H1 (cell line): ENCODE data around the gene SLC30A2. TPM values are rescaled to one million over a fixed set of nuclear protein-coding genes. Genes with fewer than 3 reads are reported as not detected.

ENCODE experiments used
- CTCF ChIA-PET: fragments of 300-600 bp; sonication (Branson Sonifier 250); formaldehyde crosslinking; loops from one replicate; lab custom pipeline; 2021; ENCODE audit not compliant: partially characterized antibody; lab: Charles Lee
- POLR2A ChIA-PET: fragments of 300-600 bp; sonication (Branson Sonifier 250); formaldehyde crosslinking; loops from one replicate; lab custom pipeline; 2021; ENCODE audit warnings: inconsistent platforms; ENCODE audit not compliant: partially characterized antibody; lab: Charles Lee
- DNase-seq, 2 experiments: peaks; one replicate each; pipeline versions ENCODE4 v3.0.0 to v3.0.0-alpha.2; 2010 to 2022; ENCODE audit warnings: low spot score in 2 of 2, low read depth in 1 of 2, mixed read lengths in 1 of 2
- FAIRE-seq: peaks from 2 replicates; lab custom pipeline; 2011; peaks lifted over from hg19 to GRCh38; lab: Jason Lieb, UNC
- H2AFZ ChIP-seq: 2 replicates; pipeline ENCODE4 v1.8.1; 2012; ENCODE audit warnings: low read length, inconsistent platforms
- H2AK5ac ChIP-seq: 2 replicates; pipeline ENCODE4 v1.6.1; 2013; ENCODE audit warnings: low read depth, low read length
- H2BK120ac ChIP-seq: replicated peaks from 2 replicates; pipeline ENCODE3; 2013; ENCODE audit warnings: low read depth, low read length, inconsistent platforms
- H2BK12ac ChIP-seq: 2 replicates; pipeline ENCODE4 v1.6.1; 2013; ENCODE audit warnings: low read depth, low read length
- H2BK15ac ChIP-seq: 2 replicates; pipeline ENCODE4 v1.6.1; 2013; ENCODE audit warnings: low read length
- H2BK20ac ChIP-seq: 2 replicates; pipeline ENCODE4 v1.6.1; 2013; ENCODE audit warnings: low read length
- H2BK5ac ChIP-seq: 2 replicates; pipeline ENCODE4 v1.6.1; 2013; ENCODE audit warnings: low read depth, low read length
- H3K14ac ChIP-seq: 2 replicates; pipeline ENCODE4 v1.6.1; 2013; ENCODE audit warnings: inconsistent platforms; ENCODE audit not compliant: insufficient read length
- H3K18ac ChIP-seq: 2 replicates; pipeline ENCODE4 v1.6.1; 2013; ENCODE audit warnings: low read length; ENCODE audit errors: extremely low read depth
- H3K23ac ChIP-seq: 2 replicates; pipeline ENCODE4 v1.6.1; 2013; ENCODE audit warnings: inconsistent platforms; ENCODE audit not compliant: insufficient read length
- H3K23me2 ChIP-seq: 2 replicates; pipeline ENCODE4 v1.6.1; 2013; ENCODE audit warnings: low read depth, low read length
- H3K27ac ChIP-seq: 2 replicates; pipeline ENCODE4 v1.6.1; 2011; ENCODE audit warnings: low read depth, low read length, inconsistent platforms
- H3K27me3 ChIP-seq, 4 experiments: replicated peaks in 1 of 4; 1 replicate in 1 of 4; 2 replicates in 3 of 4; pipeline versions ENCODE4 v1.6.1 to v1.8.1; 2011 to 2013; ENCODE audit warnings: low read length in 3 of 4, mild to moderate bottlenecking in 3 of 4, inconsistent platforms in 2 of 4, mixed read lengths in 2 of 4, moderate library complexity in 1 of 4; ENCODE audit not compliant: control insufficient read depth in 3 of 4, insufficient read depth in 3 of 4; ENCODE audit errors: extremely low read depth in 1 of 4
- H3K36me3 ChIP-seq, 4 experiments: 2 replicates each; pipeline versions ENCODE4 v1.6.1 to v1.8.1; 2011 to 2013; ENCODE audit warnings: mild to moderate bottlenecking in 4 of 4, low read length in 3 of 4, moderate library complexity in 2 of 4, control low read depth in 1 of 4, inconsistent platforms in 1 of 4; ENCODE audit not compliant: insufficient read depth in 4 of 4, control insufficient read depth in 2 of 4
- H3K4ac ChIP-seq: replicated peaks from 2 replicates; pipeline ENCODE3; 2013; ENCODE audit warnings: low read length, low read depth, mixed read lengths, inconsistent platforms; ENCODE audit not compliant: insufficient read length
- H3K4me1 ChIP-seq, 4 experiments: replicated peaks in 1 of 4; 1 replicate in 1 of 4; 2 replicates in 3 of 4; pipeline versions ENCODE4 v1.6.1 to v1.8.1; 2011 to 2013; ENCODE audit warnings: low read length in 3 of 4, inconsistent platforms in 2 of 4, mixed read lengths in 1 of 4; ENCODE audit not compliant: insufficient read depth in 4 of 4, control insufficient read depth in 3 of 4
- H3K4me2 ChIP-seq, 2 experiments: 2 replicates each; pipeline versions ENCODE4 v1.6.1 to v1.8.1; 2011 to 2013; ENCODE audit warnings: low read depth in 2 of 2, low read length in 2 of 2, control low read depth in 1 of 2, inconsistent platforms in 1 of 2, mild to moderate bottlenecking in 1 of 2; ENCODE audit not compliant: insufficient read depth in 1 of 2
- H3K4me3 ChIP-seq, 4 experiments: fragments of 200-600, 300-600 bp in 1 of 4; sonication (generic), shearing (Covaris generic), sonication (Bioruptor Twin) in 1 of 4; 2 replicates each; pipeline versions ENCODE4 v1.5.1 to v1.8.1; 2011 to 2016; ENCODE audit warnings: low read length in 4 of 4, low read depth in 3 of 4, control low read depth in 2 of 4, inconsistent platforms in 2 of 4, mild to moderate bottlenecking in 2 of 4, mixed read lengths in 1 of 4, moderate library complexity in 1 of 4; ENCODE audit not compliant: insufficient read depth in 2 of 4; ENCODE audit errors: extremely low read depth in 1 of 4
- H3K56ac ChIP-seq: replicated peaks from 2 replicates; pipeline ENCODE3; 2013; ENCODE audit warnings: low read depth, mild to moderate bottlenecking, mixed read lengths, low read length, inconsistent platforms; ENCODE audit not compliant: insufficient read length
- H3K79me1 ChIP-seq: 2 replicates; pipeline ENCODE4 v1.6.1; 2013; ENCODE audit warnings: low read depth, low read length, control low read depth
- H3K79me2 ChIP-seq, 2 experiments: 2 replicates each; pipeline versions ENCODE4 v1.6.1 to v1.8.1; 2012 to 2013; ENCODE audit warnings: low read length in 2 of 2, mild to moderate bottlenecking in 2 of 2, inconsistent platforms in 1 of 2; ENCODE audit not compliant: insufficient read depth in 2 of 2, control insufficient read depth in 1 of 2
- H3K9ac ChIP-seq, 4 experiments: replicated peaks in 1 of 4; 1 replicate in 1 of 4; 2 replicates in 3 of 4; pipeline versions ENCODE4 v1.6.1 to v1.8.1; 2011 to 2013; ENCODE audit warnings: low read depth in 3 of 4, low read length in 3 of 4, control low read depth in 2 of 4, mild to moderate bottlenecking in 2 of 4, moderate library complexity in 2 of 4, inconsistent platforms in 1 of 4; ENCODE audit errors: extremely low read depth in 1 of 4
- H3K9me3 ChIP-seq, 2 experiments: 2 replicates each; pipeline versions ENCODE4 v1.6.1 to v1.8.1; 2012 to 2013; ENCODE audit warnings: mild to moderate bottlenecking in 2 of 2, moderate library complexity in 2 of 2, control low read depth in 1 of 2, inconsistent platforms in 1 of 2, low read depth in 1 of 2, low read length in 1 of 2, mixed read lengths in 1 of 2; ENCODE audit not compliant: insufficient read depth in 2 of 2
- H4K20me1 ChIP-seq, 2 experiments: replicated peaks in 1 of 2; 2 replicates each; pipeline versions ENCODE3 to v1.8.1; 2011 to 2013; ENCODE audit warnings: inconsistent platforms in 2 of 2, low read length in 2 of 2, mild to moderate bottlenecking in 1 of 2; ENCODE audit not compliant: insufficient read depth in 2 of 2, control insufficient read depth in 1 of 2
- H4K5ac ChIP-seq: 2 replicates; pipeline ENCODE4 v1.6.1; 2013; ENCODE audit warnings: low read length, low read depth, mixed read lengths, inconsistent platforms; ENCODE audit not compliant: insufficient read length
- H4K8ac ChIP-seq: 2 replicates; pipeline ENCODE4 v1.8.0; 2013; ENCODE audit warnings: mild to moderate bottlenecking, moderate library complexity, low read length, inconsistent platforms; ENCODE audit not compliant: insufficient read depth; ENCODE audit errors: extremely low read depth
- H4K91ac ChIP-seq: replicated peaks from 2 replicates; pipeline ENCODE3; 2013; ENCODE audit warnings: low read length, mixed read lengths, inconsistent platforms; ENCODE audit not compliant: insufficient read length
- KDM1A ChIP-seq: fragments of 200-600, 300-600 bp; sonication (generic); IDR thresholded peaks from 2 replicates; pipeline ENCODE4 v1.7.1; 2016; ENCODE audit warnings: mild to moderate bottlenecking, low read length, borderline replicate concordance
- ZNF274 ChIP-seq: IDR thresholded peaks from 2 replicates; pipeline ENCODE4 v1.7.0; 2012; ENCODE audit warnings: low read length, borderline replicate concordance; ENCODE audit errors: extremely low read depth
- WGBS, 2 experiments: shearing (Covaris generic) in 1 of 2; methylation state at CpG; one replicate each; pipeline versions ENCODE4 v1.1.6 to v1.1.7; 2013 to 2015; ENCODE audit warnings: low lambda C conversion rate in 2 of 2, mixed read lengths in 2 of 2, inconsistent platforms in 1 of 2, low coverage in 1 of 2, missing lambda C conversion rate in 1 of 2; ENCODE audit not compliant: insufficient replicate concordance in 2 of 2, insufficient coverage in 1 of 2, insufficient read length in 1 of 2; ENCODE audit errors: extremely low coverage in 1 of 2, missing lambda C conversion rate in 1 of 2; 5-methylcytosine and 5-hydroxymethylcytosine counted together
- polyA plus RNA-seq, 7 experiments: library from polyadenylated mRNA; depleted of rRNA in 3 of 7; stranded (reverse) in 5 of 7; unstranded in 2 of 7; fragments of >200 nt in 5 of 7; fragments of 200-250 nt in 2 of 7; gene quantifications; 1 replicate in 5 of 7; 2 replicates in 1 of 7; 4 replicates in 1 of 7; pipeline versions ENCODE4 v1.2.1 to v1.2.3, GENCODE V29; 2011 to 2013; ENCODE audit warnings: missing spikeins in 2 of 7, mixed read lengths in 2 of 7
- total RNA-seq: library from RNA; stranded (reverse); fragmentation: NEBNext Ultra II Directional; extraction: Animal tissue kit (Norgen Biotek cat#: 25700); gene quantifications from 2 replicates; pipeline ENCODE4 v1.2.1, GENCODE V29; 2021

The SLC30A2 gene
- total and polyA plus RNA-seq, 2 of the 8 experiments (the other 6 are each of a cell fraction or from before 2014, with no cell fraction given): 0.19 to 0.76 TPM

DNA sequence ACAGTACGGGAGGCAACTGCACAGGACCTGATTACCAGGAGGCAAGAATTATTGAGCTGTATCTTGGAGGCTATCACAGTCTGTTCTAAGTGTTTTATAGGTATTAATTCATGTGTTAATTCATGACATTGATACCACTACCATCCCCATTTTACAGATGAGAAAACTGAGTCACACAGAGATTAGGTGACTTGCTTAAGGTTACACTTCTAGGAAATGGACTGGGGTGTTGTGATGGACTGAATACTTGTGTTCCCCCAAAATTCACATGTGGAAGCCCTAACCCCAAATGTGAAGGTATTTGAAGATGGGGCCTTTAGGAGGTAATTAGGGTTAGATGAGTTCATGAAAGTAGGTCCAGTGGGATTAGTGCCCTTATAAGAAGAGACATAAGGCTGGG lies 31.6 kb upstream of the SLC30A2 start:
- Histone ChIP-seq H4K91ac (no peak overlapping the region), H3K14ac (no peak overlapping the region), H3K4me2 (no peak overlapping the region), H2BK12ac (no peak overlapping the region), H2BK120ac (no peak overlapping the region), H2BK5ac (no peak overlapping the region), H3K18ac (no peak overlapping the region), H2AFZ (no peak overlapping the region), H3K4me1 (peaks cover 0 to 9% (median 6%) of the 10 kb centered on the region in 4 experiments; a peak in 4 of 7 replicates), H3K27me3 (no peaks in the 10 kb centered on the region), H4K20me1 (no peaks in the 10 kb centered on the region), H3K56ac (no peak overlapping the region), H3K23ac (no peak overlapping the region), H2AK5ac (no peak overlapping the region), H3K79me1 (no peaks in the 10 kb centered on the region), H3K79me2 (no peaks in the 10 kb centered on the region), H3K36me3 (no peaks in the 10 kb centered on the region), H3K4ac (no peak overlapping the region), H4K5ac (no peak overlapping the region), H2BK15ac (no peak overlapping the region), H3K27ac (no peak overlapping the region), H3K4me3 (no peak overlapping the region), H3K9me3 (no peaks in the 10 kb centered on the region), H3K9ac (no peak overlapping the region), H4K8ac (no peak overlapping the region), H3K23me2 (no peaks in the 10 kb centered on the region), H2BK20ac (no peak overlapping the region)
- ChIA-PET CTCF (interaction anchor here (1.6 to 3.1 kb wide), 3 partner anchors 10 to 41 kb away, joined by 3 to 8 read pairs (median 4); no protein-coding TSS in a partner anchor), POLR2A (no interaction called here)
- DNase-seq (no peak), FAIRE-seq (no peak)
- WGBS, 2 experiments: 87% methylated on average over 1 of the region's 1 CpG; no CpG with 5 or more reads in 1 of the 2 experiments
- TF ChIP-seq KDM1A (0 out of 2 replicates have a peak, but pooled peaks have one; percentile 32), ZNF274 (no peak)
